ENCODE data around the gene CACNB2.

GRCh38 chr10:18229826-18230225, 89.6 kb downstream of the CACNB2 start:
- TF ChIP-seq CTCF (IDR thresholded peaks at IDR 0.05) (no peak), POLR2A (IDR thresholded peaks at IDR 0.05) (no peak)
